AML-193 (cell line): Measurements from ENCODE around the gene ALDH1A2.
"Not testable (repeated sequence)": the region's sequence is repeated elsewhere in the genome, so short reads cannot be mapped to it uniquely, and the experiment has no call there.

Experiments used
- DNase-seq, 2 experiments: peaks; one replicate each; lab custom pipeline; 2025; lab: John Stamatoyannopoulos, UW

ALDH1A2 gene

DNA sequence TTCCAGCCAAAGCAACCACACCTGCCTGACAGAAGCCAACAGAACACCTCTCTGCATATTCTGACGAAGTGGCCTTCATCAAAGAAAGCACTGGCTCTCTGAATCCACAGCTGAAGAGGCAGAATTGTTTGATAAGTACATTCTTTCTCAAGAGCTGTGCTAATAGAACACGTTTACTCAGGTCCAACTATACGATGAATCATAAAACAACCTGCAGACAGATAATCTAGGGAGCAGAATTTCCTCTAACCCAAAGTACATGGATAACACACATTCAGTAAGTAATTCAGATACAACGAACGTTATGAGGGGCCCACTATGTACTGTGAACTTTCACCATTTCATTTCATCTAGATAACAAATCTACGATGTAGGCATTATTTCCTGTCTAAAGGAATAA lies 25.4 kb downstream of the ALDH1A2 start:
- DNase-seq, result no peak

DNA sequence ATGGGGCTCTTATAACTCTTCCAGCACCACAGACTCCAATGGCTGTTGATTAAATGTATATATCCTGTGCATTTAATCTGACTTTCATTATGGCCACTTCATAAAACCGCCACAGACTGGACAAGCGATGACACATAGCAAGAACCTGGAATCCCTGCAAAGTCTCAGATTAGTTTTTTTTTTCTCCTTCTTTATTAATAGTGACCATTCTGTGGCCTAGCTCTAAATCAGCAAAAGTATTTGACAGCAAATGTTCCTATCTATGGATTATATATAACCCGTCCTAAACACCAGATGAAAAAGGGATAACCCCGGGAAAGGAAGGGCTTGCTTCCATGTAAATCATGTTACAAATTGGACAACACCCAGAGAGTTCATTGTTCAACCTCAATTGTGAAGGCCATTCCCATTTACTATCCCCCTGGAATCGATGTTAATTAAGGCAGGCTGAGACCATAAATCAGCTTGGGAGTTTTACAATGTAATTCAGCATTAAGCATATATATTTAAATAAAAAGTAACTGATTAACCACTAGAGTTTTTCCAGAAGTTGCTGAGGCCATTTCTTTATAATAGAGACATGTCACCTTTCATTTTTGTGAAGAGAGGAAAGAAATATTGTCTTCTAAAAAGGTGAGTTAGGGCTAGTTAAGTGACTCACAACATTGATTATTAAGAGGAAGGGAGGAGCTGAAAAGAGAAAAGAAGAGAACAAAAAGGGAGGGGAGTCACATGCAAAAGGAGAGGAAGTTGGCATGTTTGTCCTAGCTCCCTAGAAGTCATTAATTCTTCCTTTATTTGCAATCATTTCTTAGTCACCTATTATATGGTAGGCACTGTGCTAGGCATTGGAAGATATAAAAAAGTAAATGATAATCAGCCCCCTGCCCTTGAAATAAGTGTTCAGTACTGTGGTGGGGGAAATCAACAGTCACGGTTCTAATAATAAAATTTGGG lies 26.2 kb downstream of the ALDH1A2 start:
- DNase-seq, result no peak

DNA sequence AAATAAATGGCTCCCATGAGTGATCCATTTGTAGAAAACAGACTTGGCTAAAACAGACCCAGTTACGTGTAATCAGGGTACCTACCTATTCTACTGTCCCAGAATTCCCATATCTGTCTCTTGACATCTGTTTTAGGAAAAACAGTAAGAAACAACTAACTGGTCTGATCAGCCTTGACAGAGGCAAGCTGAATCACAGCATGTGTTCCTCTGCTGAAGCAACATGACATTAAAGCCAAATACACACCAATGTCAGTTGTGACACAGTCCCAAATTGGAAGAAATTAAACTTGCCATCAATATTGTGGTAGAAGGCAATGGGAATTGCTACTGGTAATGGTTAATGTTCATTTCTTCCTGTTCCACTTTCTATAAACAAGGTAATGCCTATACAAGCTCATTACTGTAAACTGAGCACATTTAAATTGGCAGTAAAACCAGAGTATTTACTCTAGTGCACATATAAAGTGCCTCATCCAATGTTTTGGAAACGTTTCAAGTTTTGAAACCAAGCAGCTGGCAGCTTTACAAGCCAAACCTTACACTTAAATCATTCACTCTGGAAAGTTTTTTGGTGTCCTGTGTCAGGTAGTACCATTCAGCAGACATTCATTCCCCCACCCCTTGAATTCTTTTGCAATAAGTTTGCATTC lies 27.0 kb downstream of the ALDH1A2 start:
- DNase-seq, result no peak

DNA sequence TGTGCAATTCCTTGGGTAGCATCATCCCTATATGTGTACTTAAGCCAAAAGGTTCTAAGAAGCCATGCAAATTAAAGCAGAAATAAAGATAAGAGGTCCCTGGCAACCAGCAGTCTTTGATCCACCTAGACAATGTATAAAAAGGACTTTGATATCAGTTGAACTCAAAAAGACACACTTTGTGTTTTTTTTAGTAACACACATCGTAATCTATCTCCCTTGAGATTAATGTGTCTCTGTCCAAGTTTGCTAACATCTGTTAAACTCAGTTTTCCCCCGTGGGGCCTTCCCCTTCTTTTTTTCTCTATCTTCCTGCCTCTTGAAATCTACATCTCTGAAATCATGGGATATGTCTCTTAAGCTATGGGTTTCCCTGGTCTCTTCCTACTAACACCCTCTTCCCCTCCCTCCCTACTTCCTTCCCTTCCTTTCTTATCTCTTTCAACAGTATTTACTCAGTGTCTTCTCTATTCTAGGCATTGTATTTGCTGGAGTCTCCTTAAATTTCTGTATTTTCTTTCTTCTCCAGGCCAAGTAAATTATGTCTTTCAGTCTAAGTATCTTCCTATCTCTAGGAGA lies 27.7 kb downstream of the ALDH1A2 start:
- no peak for DNase-seq

DNA sequence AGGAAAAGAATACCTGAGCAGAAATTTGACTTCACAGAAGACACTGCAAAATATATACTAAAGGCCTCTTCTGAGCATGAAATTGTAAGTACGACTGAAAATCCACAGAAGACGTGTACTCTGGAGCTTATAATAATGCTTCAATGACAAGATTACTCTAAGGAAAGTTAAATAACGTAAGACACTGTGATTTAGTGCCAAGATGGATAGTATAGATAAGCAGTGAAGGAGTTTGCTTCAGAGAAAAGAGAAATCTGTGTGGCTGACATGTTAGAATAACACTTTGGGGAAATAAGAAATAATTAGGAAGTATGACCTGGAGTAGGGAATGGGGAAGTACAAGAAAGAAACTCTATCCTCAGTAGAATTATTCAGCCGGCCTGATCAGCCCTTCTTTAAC lies 28.9 kb downstream of the ALDH1A2 start:
- no peak for DNase-seq

DNA sequence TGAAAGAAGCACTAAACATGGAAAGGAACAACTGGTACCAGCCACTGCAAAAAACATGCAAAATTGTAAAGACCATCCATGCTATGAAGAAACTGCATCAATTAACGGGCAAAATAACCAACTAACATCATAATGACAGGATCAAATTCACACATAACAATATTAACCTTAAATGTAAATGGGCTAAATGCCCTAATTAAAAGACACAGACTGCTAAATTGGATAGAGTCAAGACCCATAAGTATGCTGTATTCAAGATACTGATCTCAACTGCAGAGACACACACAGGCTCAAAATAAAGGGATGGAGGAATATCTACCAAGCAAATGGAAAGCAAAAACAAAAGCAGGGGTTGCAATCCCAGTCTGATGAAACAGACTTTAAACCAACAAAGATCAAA lies 37.1 kb downstream of the ALDH1A2 start:
- not testable (repeated sequence) for DNase-seq

DNA sequence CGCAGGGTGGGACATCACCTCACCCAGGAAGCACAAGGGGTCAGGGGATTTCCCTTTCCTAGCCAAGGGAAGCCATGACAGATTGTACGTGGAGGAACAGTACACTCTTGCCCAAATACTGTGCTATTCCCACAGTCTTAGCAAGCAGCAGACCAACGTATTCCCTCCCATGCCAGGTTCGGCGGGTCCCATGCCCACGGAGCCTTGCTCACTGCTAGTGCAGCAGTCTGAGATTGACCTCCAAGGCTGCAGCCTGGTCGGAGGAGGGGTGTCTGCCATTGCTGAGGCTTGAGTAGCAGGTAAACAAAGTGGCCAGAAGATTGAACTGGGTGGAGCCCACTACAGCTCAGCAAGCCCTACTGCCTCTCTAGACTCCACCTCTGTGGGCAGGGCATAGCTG lies 39.0 kb downstream of the ALDH1A2 start:
- no peak for DNase-seq

DNA sequence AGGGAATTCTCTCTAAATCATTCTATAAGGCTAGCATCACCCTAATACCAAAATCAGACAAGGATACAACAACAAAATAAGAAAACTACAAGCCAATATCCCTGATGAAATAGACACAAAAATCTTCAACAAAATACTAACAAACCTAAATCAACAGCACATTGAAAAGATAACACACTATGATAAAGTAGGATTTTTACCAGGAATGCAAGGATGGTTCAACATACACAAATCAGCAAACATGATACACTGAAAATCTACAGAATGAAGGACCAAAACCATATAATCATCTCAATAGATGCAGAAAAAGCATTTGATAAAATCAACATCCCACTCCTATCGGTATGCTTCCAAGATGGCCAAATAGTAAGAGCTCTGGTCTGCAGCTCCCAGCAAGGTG lies 39.5 kb downstream of the ALDH1A2 start:
- DNase-seq, result no peak

DNA sequence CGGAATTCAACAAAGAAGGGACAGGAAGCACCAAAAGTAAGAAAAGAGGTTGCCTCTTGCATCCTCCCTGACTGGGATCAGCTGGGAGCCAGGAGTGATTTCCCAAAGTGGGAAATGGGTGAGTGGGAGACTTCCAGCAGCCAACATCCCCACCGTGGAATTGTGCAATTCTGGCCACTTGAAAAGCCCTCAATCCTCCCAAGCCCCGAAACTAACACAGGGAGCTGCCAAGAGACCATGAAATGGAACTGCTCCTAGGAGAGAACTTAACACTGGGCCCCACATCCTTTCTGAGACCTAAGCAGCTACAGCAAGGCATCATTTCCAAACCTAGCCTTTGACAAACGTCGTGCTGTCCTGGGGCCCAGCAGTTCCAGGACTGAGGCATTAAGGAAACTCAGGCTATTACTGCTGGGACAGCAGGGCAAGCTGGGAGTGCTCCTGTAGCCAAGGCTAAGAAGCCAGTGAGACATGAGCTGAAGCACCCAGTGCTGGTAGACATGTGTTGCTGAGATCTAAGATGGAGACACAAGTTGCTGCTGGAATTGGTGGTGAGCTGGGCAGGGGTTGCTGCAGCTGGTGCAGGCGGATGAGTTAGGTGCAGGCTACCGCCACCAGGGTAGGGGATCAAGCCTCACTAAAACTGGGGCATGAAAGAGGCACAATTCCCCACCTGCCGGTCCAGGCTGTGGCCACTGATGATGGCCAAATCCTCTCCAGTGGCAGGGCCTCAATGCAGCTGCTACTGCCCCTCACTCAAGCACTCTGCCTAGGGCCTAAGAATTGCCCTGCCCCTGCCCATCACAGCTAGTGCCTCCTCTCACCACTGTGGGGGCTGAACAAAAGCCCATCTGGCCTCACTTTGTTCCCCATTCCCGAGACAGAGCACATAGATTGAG lies 43.9 kb downstream of the ALDH1A2 start:
- no peak for DNase-seq

DNA sequence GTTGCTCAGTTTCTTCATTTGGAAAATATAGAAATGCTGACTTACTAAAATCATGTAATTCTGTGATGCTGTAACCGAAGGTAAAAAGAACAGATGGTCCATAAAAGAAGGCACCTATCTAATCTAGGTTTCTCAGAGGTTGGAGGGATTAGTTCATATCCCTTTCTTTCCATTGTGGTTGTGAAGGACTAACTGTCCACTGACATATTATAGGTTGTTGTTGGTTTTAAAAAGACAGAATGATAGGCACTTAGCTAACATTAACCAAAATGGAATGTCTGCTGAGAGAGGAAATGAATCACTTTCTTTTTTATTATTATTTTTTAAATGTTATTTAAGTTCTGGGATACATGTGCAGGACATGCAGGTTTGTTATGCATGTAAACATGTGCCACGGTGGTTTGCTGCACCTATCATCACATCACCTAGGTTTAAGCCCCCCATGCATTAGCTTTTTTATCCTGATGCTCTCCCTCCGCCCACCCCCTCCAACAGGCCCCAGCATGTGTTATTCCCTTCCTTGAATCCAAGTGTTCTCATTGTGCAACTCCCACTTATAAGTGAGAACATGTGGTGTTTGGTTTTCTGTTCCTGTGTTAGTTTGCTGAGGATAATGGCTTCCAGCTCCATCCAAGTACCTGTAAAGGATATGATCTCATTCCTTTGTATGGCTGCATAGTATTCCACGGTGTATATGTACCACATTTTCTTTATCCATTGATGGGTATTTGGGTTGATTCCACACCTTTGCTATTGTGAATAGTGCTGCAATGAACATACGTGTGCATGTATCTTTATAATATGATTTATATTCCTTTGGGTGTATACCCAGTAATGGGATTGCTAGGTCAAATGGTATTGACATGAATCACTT lies 45.8 kb downstream of the ALDH1A2 start:
- DNase-seq, result no peak

DNA sequence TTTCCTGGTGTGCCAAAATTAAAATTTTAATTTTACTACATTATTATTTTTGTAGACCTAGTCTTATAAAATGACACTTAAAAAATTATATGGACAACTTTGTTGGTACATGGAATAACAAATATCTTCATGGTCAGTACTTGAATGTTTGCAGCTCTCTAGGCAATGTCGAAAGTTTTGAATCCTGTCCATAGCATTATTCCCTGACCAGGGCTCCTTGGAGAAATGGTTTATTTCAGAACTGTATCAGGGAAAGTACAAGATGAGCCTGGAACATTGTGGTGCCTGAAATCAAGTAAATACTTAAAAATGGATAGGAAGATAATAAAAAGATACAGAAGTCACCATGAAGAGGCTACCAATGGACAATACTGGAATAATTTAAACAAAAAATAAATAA lies 47.6 kb downstream of the ALDH1A2 start:
- DNase-seq, result no peak

DNA sequence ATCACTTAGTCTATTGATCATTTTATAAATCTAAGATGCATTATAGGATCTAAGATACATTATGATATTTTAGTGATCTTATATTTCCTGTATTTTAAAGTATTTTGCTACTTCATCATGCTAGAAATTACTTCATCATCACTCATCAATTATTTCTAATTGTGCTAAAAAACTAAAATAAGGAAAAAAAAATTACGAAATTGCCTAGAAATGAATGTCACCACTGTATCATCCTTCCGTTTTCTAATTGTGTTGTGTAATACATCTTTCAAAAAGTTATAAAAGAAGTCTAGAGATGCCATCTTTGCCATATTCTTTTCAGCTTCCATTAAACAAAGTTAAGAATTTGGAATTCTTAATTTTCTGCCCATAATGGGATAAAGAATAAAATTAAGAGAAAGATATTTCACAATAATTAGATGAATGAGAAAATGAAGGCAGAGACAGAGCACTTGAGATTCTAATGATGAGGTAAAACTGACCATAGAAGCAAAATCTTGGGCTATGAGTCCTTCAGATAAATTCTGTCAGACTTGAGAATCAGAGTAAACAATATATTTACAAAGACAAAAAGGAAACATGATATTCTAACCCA lies 48.8 kb downstream of the ALDH1A2 start:
- DNase-seq, result no peak

DNA sequence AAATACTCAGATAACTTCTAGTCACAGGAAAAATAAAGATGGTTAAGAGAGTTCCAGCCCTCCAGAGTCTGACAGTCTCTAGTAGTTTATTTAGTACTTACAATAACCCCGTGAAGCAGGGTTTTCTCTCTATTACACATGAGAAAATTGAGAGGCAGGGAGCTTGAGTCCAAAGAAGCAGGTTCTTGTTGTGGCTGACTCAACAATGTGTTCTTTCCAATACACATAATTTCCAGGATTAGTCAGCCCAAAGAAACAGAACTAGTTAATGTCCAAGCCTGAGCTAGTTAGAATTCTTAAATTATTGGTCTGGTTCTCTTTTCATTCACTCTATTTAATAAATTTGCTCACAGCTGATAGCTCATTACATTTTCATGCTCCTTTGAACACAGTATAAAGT lies 49.9 kb downstream of the ALDH1A2 start:
- DNase-seq, result no peak

DNA sequence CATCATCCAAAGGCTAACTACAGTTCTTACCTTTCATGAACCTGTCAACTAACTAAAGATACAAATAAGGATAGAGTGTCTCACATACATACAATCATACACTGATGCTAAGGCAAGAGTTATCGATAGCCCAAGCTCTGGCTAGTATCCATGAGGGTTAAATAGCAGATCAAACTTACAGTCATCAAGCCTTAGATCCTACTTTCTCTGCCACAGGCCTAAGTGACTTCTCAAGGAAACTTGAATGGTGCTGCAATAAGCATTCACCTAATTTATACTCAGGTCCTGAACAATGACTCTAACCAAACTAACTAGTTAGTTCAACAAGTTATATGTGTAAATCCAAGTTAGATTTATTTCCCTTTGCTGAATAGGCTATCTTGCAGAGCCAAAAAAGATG lies 51.0 kb downstream of the ALDH1A2 start:
- no peak for DNase-seq

DNA sequence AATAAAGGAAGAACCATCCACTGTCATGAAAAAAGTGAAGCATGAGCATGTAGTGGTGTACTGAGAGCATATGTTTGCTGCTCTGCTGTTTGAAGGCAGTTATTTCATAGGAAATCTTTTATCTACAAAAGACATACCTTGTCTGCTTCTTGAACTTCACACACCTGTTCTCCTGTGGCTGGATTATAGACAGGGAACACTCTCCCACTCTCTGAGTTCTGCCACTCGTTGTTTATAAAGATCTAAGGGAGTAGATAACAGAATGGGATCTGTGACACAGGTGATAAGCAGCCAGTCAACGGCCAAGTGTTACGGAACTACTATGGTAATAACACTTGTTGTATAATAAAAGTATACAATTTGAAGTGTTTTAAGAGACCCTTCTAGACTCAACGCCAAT lies 51.5 kb downstream of the ALDH1A2 start:
- no peak for DNase-seq

DNA sequence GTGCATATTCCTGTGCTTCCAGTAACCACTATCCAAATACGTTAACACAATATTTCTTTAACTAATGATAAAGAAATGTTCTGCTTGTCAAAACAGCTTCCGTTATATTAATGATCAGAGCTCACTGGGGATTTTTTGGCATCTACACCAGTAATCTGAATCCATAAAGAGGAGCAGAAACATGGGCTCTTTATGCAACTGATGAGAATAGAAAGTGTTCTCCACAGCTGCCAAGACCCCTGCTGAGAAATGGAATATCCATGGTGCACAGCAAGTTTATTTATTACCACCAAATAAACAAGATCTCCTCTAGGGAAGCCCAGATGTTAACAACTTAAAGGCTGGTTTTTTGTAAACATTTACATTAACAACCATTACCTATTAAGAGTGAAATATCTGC lies 54.5 kb downstream of the ALDH1A2 start:
- DNase-seq, result no peak

DNA sequence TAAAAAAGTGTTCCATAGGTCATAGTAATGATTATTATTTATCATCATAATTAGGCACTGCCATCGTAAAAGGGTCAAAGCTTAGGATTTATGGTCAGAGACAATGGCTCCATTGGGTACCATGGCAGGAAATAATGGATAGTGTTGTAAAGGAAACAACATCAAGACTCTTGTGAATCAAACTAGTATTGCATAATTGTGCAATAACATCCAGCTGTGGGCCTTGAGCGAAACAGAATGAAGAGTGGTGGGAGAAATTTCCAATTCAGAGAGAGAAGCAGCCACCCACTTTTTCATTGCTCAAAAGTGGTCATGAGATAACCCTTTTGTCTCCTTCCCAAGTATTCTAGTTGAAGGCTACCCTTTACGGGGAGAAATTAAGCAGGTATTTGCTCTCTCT lies 61.7 kb downstream of the ALDH1A2 start:
- DNase-seq, result no peak

DNA sequence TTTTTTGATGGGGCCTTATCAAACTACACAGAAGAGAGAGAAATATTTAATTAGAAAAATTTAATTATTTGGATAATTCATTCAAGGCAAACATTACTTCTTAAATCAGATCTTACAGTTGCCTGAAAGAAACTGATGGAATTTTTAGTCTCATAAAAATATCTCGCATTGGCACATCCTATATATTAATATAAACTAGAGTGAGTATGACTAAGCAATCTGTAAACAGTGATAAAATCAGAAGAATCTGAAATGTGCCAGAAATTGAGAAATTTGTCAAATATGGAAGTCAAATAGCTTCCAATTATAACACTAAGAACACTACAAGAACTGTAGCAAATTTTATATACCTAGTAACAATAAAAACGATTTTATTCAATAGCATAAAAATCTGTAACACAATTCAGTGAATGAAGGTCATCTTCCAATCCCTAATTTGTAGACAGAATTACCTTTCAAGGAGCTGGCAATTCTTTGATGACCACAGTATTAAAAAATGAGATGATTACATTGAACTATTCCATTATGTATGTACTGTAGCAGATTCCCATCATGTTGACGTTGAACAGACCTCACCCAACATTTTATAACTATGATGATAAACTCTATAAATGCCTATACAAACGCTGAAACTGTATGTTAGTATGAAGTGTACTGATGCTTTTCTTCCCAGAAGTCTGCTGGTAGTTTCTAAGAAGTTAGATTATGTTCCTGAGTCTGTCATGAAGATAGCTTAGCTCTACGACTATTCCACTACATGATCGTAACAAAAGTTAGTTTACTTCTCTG lies 63.0 kb downstream of the ALDH1A2 start:
- no peak for DNase-seq

DNA sequence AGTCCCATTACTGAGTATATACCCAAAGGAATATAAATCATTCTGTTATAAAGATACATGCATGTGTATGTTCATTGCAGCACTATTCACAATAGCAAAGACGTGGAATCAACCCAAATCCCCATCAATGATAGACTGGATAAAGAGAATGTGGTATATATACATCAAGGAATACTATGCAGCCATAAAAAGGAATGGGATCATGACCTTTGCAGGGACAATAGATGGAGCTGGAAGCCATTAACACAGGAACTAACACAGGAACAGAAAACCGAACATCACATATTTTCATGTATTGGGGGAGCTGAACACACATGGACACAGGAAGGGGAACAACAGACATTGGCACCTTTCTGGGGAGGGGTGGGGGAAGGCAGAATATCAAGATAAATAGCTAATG lies 65.8 kb downstream of the ALDH1A2 start:
- not testable (repeated sequence) for DNase-seq

DNA sequence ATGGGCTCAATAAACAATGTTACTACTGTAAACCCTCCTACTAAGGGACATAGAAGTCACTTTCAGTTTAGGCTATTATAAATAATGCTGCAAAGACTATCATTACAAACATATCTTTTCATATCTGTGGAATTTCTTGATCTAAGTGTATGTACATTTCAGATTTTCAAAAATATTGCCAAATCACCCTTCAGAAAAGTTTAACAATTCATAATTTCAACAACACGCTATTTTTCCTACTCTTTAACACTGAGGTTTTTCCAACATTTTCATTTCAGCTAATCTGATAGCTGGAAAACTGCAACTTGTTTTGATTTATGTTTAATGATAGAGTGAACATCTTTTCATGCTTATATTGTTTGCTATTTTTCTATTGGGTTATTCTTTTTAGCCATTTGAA lies 69.0 kb downstream of the ALDH1A2 start:
- no peak for DNase-seq
